ENCODE data around the gene CPEB3. TPM values are rescaled to one million over a fixed set of nuclear protein-coding genes. Genes with fewer than 3 reads are reported as not detected.
A peak's percentile ranks its signal among the peaks of the same experiment; 100 is the strongest.
"Not testable (repeated sequence)": the region's sequence is repeated elsewhere in the genome, so short reads cannot be mapped to it uniquely, and the experiment has no call there.

Gene CPEB3
- total RNA-seq (1 to 10 TPM; 1.2 to 1.3 TPM), total RNA-seq (1.2 to 29.7 (median 6.0) reads per million in 172 experiments)
- polyA plus RNA-seq (2013, experiment 1 of 2) = 2.1 TPM
- 2.5 TPM for polyA plus RNA-seq (2013, experiment 2 of 2)

DNA sequence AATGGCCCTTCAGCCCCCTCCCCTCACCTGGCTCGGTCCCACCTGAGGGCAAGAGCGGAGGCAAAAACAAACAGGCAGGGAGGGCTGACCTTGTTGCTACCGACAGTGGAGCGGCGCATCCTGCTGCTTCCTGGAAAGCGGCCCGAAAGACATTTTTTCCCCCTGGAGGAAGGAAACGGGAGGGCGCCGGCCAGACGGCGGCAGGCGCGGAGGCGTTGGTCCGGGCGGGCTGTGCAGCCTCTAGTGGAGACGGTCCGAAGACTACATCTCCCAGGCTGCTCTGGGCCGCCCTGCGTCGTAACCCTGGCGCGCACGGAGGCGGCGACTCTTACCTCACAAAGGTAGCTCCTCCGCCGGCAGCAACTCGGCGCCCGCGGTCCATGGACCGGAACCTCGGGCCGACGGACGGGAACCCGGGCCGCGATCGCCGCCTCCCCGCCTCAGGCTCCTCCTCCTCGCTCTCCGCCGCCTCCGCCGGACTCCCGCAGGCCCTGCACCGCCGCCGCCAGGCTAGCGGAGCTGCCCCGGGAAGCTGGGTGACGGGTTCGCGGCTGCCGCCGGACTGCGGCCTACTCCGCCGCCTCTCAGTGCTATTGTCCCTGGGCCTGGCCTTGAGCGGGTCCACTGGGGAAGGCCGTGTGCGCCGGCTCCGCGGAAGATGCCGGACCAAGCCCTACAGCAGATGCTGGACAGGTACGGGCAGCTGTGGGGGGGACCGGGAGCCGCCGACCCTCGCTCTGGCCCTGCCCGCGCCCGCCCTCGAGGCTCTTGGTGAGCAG lies at the start of gene CPEB3, which contains the start of gene MARCHF5:
CPEB3 (minus strand) TSS at position 242 of the 779 bp plus-strand sequence. CDS start 50,728 bp downstream, outside the sequence.
MARCHF5 (plus strand) TSS at position 331 of the 779 bp plus-strand sequence; CDS start at position 659, 328 bp downstream.
- Histone ChIP-seq H3K4me3 (ENCODE audit: low read length) (peak within 1 kb of the TSS; percentile 97), H3K27me3 (ENCODE audit: control insufficient read depth in 1 of 2, insufficient read depth in 2 of 2, low read length in 2 of 2) (no peaks in the 10 kb centered on the region), H3K9me3 (ENCODE audit: control insufficient read depth in 1 of 2, insufficient read depth in 1 of 2, low read length in 2 of 2) (no peaks in the 10 kb centered on the region), H3K27ac (ENCODE audit: low read depth in 1 of 2, low read length in 2 of 2) (peak within 1 kb of the TSS; percentile 37 to 50), H3K4me1 (ENCODE audit: insufficient read depth, low read length) (peaks cover 29% of the 10 kb centered on the region), H3K36me3 (ENCODE audit: insufficient read depth, low read length) (no peaks in the 10 kb centered on the region)
- ATAC-seq (ENCODE audit: poor library complexity) (peak; percentile 97), DNase-seq (peak; percentile 80 to 97 (median 87))
- ChIA-PET CTCF (interaction anchor here (0.6 to 1.4 kb wide), 7 partner anchors 13 to 476 kb away, joined by 3 to 5 read pairs (median 4); partner anchors contain the start of gene IDE), POLR2A (interaction anchor here (0.6 to 3.8 kb wide), 17 partner anchors 18 to 1420 kb away, joined by 3 to 28 read pairs (median 6); partner anchors contain the start of genes BTAF1, EXOC6, FGFBP3 and IDE)
- peaks cover 33% of the 10 kb centered on the region for H3K4me1 Mint-ChIP-seq (ENCODE audit: low read depth)
- peak within 1 kb of the TSS; percentile 97 for H3K4me3 Mint-ChIP-seq
- TF ChIP-seq, protein P1, sequence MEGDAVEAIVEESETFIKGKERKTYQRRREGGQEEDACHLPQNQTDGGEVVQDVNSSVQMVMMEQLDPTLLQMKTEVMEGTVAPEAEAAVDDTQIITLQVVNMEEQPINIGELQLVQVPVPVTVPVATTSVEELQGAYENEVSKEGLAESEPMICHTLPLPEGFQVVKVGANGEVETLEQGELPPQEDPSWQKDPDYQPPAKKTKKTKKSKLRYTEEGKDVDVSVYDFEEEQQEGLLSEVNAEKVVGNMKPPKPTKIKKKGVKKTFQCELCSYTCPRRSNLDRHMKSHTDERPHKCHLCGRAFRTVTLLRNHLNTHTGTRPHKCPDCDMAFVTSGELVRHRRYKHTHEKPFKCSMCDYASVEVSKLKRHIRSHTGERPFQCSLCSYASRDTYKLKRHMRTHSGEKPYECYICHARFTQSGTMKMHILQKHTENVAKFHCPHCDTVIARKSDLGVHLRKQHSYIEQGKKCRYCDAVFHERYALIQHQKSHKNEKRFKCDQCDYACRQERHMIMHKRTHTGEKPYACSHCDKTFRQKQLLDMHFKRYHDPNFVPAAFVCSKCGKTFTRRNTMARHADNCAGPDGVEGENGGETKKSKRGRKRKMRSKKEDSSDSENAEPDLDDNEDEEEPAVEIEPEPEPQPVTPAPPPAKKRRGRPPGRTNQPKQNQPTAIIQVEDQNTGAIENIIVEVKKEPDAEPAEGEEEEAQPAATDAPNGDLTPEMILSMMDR (IDR thresholded peaks at IDR 0.05) = peak; percentile 44
- H3K9me3 Mint-ChIP-seq = no peaks in the 10 kb centered on the region
- intact Hi-C loops (cut with DNase I, micrococcal nuclease) = loop anchor here (2.0 to 10.0 kb wide), 11 partner anchors 49 to 1416 kb away; partner anchors contain the start of genes BTAF1 (in 1 of the 2), CEP55 (in 1 of the 2), EXOC6 (in 1 of the 2) and FGFBP3 (in 1 of the 2)
- H3K27ac Mint-ChIP-seq = peak within 1 kb of the TSS; percentile 87
- peaks cover 34% of the 10 kb centered on the region for H3K36me3 Mint-ChIP-seq (ENCODE audit: low read depth)
- no peaks in the 10 kb centered on the region for H3K27me3 Mint-ChIP-seq

DNA sequence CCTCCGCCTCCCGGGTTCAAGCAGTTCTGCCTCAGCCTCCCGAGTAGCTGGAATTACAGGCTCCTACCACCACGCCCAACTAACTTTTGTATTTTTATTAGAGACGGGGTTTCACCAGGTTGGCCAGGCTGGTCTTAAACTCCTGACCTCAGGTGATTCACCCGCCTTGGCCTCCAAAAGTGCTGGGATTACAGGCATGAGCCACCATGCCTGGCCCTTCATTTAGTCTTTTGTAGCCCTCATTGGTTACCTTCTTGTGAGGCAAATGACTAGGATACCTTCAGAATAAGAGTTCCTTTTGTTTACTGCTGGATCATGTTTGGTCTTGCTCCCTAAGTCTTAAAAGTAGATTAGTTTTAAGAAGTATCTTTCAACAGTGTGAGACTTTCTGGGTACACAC lies 39.0 kb upstream of the CPEB3 start:
- H3K9me3 Mint-ChIP-seq; H3K27me3 ChIP-seq (ENCODE audit: control insufficient read depth in 1 of 2, insufficient read depth in 2 of 2, low read length in 2 of 2); POLR2A ChIA-PET; H3K27ac ChIP-seq (ENCODE audit: low read depth in 1 of 2, low read length in 2 of 2); H3K4me1 ChIP-seq (ENCODE audit: insufficient read depth, low read length); H3K4me3 ChIP-seq (ENCODE audit: low read length); ATAC-seq (ENCODE audit: poor library complexity); intact Hi-C loops (cut with DNase I, micrococcal nuclease); H3K9me3 ChIP-seq (ENCODE audit: control insufficient read depth in 1 of 2, insufficient read depth in 1 of 2, low read length in 2 of 2); CTCF ChIA-PET; H3K27ac Mint-ChIP-seq; H3K27me3 Mint-ChIP-seq; H3K36me3 ChIP-seq (ENCODE audit: insufficient read depth, low read length); H3K4me3 Mint-ChIP-seq; DNase-seq: not testable (repeated sequence)
- Mint-ChIP-seq H3K4me1 (ENCODE audit: low read depth) (peaks cover 47% of the 10 kb centered on the region), H3K36me3 (ENCODE audit: low read depth) (peaks cover 22% of the 10 kb centered on the region)

DNA sequence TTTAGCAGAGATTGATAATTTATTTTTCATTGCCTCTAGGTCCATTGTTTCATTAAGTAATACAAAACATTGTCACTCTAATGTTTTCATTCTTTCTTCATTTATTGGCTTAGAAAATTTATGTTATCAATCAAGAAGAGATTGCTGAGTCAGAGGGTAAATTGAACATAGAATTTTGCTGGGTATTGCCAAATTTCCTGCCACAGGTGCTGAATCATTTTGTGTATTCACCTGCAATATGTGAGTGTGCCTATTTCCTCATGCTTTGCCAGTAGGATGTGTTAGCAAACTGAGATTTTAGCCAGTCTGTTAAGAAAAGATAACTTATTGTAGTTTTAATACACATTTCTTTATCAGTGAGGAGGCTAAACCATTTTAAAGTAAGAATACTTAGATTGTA lies 38.1 kb upstream of the CPEB3 start:
- no peak for ATAC-seq (ENCODE audit: poor library complexity)
- no peak overlapping the region for H3K27ac ChIP-seq (ENCODE audit: low read depth in 1 of 2, low read length in 2 of 2)
- intact Hi-C loops (cut with DNase I, micrococcal nuclease) = no loop called here
- no peak overlapping the region for H3K27ac Mint-ChIP-seq
- no peaks in the 10 kb centered on the region for H3K36me3 ChIP-seq (ENCODE audit: insufficient read depth, low read length)
- H3K4me1 ChIP-seq (ENCODE audit: insufficient read depth, low read length) = no peaks in the 10 kb centered on the region
- H3K4me3 ChIP-seq (ENCODE audit: low read length) = no peak overlapping the region
- peaks cover 50% of the 10 kb centered on the region for H3K4me1 Mint-ChIP-seq (ENCODE audit: low read depth)
- no peaks in the 10 kb centered on the region for H3K27me3 Mint-ChIP-seq
- POLR2A ChIA-PET = no interaction called here
- H3K36me3 Mint-ChIP-seq (ENCODE audit: low read depth) = peaks cover 27% of the 10 kb centered on the region
- no peak for DNase-seq
- H3K27me3 ChIP-seq (ENCODE audit: control insufficient read depth in 1 of 2, insufficient read depth in 2 of 2, low read length in 2 of 2) = no peaks in the 10 kb centered on the region
- CTCF ChIA-PET = no interaction called here
- H3K4me3 Mint-ChIP-seq = no peak overlapping the region
- H3K9me3 ChIP-seq (ENCODE audit: control insufficient read depth in 1 of 2, insufficient read depth in 1 of 2, low read length in 2 of 2) = no peaks in the 10 kb centered on the region
- TF ChIP-seq, protein P1 (IDR thresholded peaks at IDR 0.05) = no peak
- H3K9me3 Mint-ChIP-seq = no peaks in the 10 kb centered on the region
